Measurements from ENCODE around the gene CUBN. TPM values are rescaled to one million over a fixed set of nuclear protein-coding genes. Genes with fewer than 3 reads are reported as not detected.

CUBN gene
- total and polyA plus RNA-seq, 10 of the 15 experiments (the other 5 are each of a cell fraction or from before 2014, with no cell fraction given): under 0.01 to 0.14 (median 0.02) TPM; not detected in 6

GRCh38 chr10:16987976-16988610 lies 141.5 kb downstream of the CUBN start:
- BruUV-seq (replicated peaks): no TSS peak
- POLR2A ChIA-PET: no interaction called here

More at GRCh38 chr10:16987976-16988610, 141.5 kb downstream of the CUBN start:
- no peak overlapping the region for H2AFZ ChIP-seq (ENCODE audit: control insufficient read depth, low read depth, low read length)
- H3K27ac ChIP-seq (ENCODE audit: control insufficient read depth, insufficient read depth): no peak overlapping the region
- no peak overlapping the region for H3K4me2 ChIP-seq (ENCODE audit: control insufficient read depth, insufficient read depth)
- SMC1A ChIA-PET (ENCODE audit: uncharacterized antibody, unreplicated experiment): no interaction called here
- FAIRE-seq (no peak), ATAC-seq (no peak), DNase-seq (ENCODE audit: low read depth, low spot score) (no peak)
- intact Hi-C loops (cut with micrococcal nuclease; ENCODE audit: unreplicated experiment): no loop called here
- no peaks in the 10 kb centered on the region for H3K36me3 ChIP-seq (ENCODE audit: control insufficient read depth in 2 of 2, insufficient read depth in 2 of 2, low read length in 1 of 2)
- no peaks in the 10 kb centered on the region; a peak in 2 of 4 replicates for H3K27me3 ChIP-seq (replicated peaks in 1 of 2; ENCODE audit: control insufficient read depth in 2 of 2, insufficient read depth in 2 of 2, low read length in 1 of 2)
- 41% methylated on average over 8 of the region's 8 CpGs for WGBS (ENCODE audit: insufficient coverage, insufficient replicate concordance, low lambda C conversion rate, missing lambda C conversion rate)
- H3K4me3 ChIP-seq: no peak overlapping the region
- RAD21 ChIA-PET (ENCODE audit: unreplicated experiment): interaction anchor here (0.8 kb wide), 1 partner anchor 269 kb away, joined by 3 read pairs; no protein-coding TSS in a partner anchor
- CTCF ChIA-PET: no interaction called here
- no peaks in the 10 kb centered on the region for H3K79me2 ChIP-seq (ENCODE audit: control insufficient read depth, insufficient read depth, low read length)
- H3K4me1 ChIP-seq (ENCODE audit: control insufficient read depth, insufficient read depth, low read length): no peaks in the 10 kb centered on the region
- H3K9ac ChIP-seq (ENCODE audit: control insufficient read depth, insufficient read depth, low read length): no peak overlapping the region
- no peaks in the 10 kb centered on the region for H4K20me1 ChIP-seq (ENCODE audit: control insufficient read depth, insufficient read depth)
- no peak for TF ChIP-seq ZZZ3 (IDR thresholded peaks at IDR 0.05; ENCODE audit: control insufficient read depth, insufficient read length, low read depth)
- TF ChIP-seq SUPT20H (IDR thresholded peaks at IDR 0.05; ENCODE audit: borderline replicate concordance, control insufficient read depth, low read depth, low read length): no peak
- TF ChIP-seq SPI1 (IDR thresholded peaks at IDR 0.05; ENCODE audit: borderline replicate concordance, insufficient read depth, low read depth, low read length): no peak
- TF ChIP-seq NBN (IDR thresholded peaks at IDR 0.05): no peak
- no peak for TF ChIP-seq RAD21 (IDR thresholded peaks at IDR 0.05; ENCODE audit: insufficient read depth, low read depth, low read length)
- TF ChIP-seq KLF5 (IDR thresholded peaks at IDR 0.05; ENCODE audit: partially characterized antibody): no peak
- no peak for TF ChIP-seq RFX5 (IDR thresholded peaks at IDR 0.05; ENCODE audit: low read depth, low read length)
- TF ChIP-seq EED (IDR thresholded peaks at IDR 0.05; ENCODE audit: low read depth): no peak
- no peak for TF ChIP-seq IKZF2 (IDR thresholded peaks at IDR 0.05)
- no peak for TF ChIP-seq NR2C2 (IDR thresholded peaks at IDR 0.05; ENCODE audit: borderline replicate concordance, control insufficient read depth, insufficient read length, low read depth)
- no peak for TF ChIP-seq MYC (IDR thresholded peaks at IDR 0.05; ENCODE audit: insufficient read depth, insufficient read length, insufficient replicate concordance, low read length, severe bottlenecking)
- TF ChIP-seq USF1 (IDR thresholded peaks at IDR 0.05; ENCODE audit: borderline replicate concordance, extremely low read length, insufficient read depth, low read depth, low read length): no peak
- TF ChIP-seq NR2F1 (conservative IDR thresholded peaks at IDR 0.05): no peak
- no peak for TF ChIP-seq IKZF1 (conservative IDR thresholded peaks at IDR 0.05)
- in situ Hi-C loops (cut with MboI): no loop called here
- H3K9me3 ChIP-seq (replicated peaks; ENCODE audit: control insufficient read depth, insufficient read depth, low read length): no peaks in the 10 kb centered on the region

Data from GM12878 (cell line).